Activated T-cell treated with anti-CD3 and anti-CD28 coated beads, Interleukin-2, amount 50 U/mL, for 72 hours (primary cell): ENCODE measurements around the gene PRKAA1. TPM values are rescaled to one million over a fixed set of nuclear protein-coding genes. Genes with fewer than 3 reads are reported as not detected.
A peak's percentile ranks its signal among the peaks of the same experiment; 100 is the strongest.

Experiments
- ATAC-seq, 2 donors: fragments of 150-1000 bp; cut with Tn5 transposase; replicated peaks in 1 of 2; 2 replicates each; pipeline ENCODE4 v1.10.0; 2021; ENCODE audit warnings: moderate library complexity in 2 of 2, mild to moderate bottlenecking in 1 of 2
- DNase-seq, 2 donors: peaks; one replicate each; pipeline ENCODE4 v3.0.0; 2021 to 2022; ENCODE audit warnings: mixed read lengths in 1 of 2
- H3K27ac Mint-ChIP-seq: one replicate; pipeline ENCODE4 v1.8.0; 2022; ENCODE audit warnings: mild to moderate bottlenecking, moderate library complexity, mixed read lengths
- H3K27me3 Mint-ChIP-seq: one replicate; pipeline ENCODE4 v1.8.0; 2022; ENCODE audit warnings: low read depth, mixed read lengths
- H3K36me3 Mint-ChIP-seq, 2 donors: one replicate each; pipeline ENCODE4 v1.8.0; 2022; ENCODE audit warnings: mixed read lengths in 2 of 2, mild to moderate bottlenecking in 1 of 2; ENCODE audit not compliant: insufficient read depth in 2 of 2
- H3K4me1 Mint-ChIP-seq: one replicate; pipeline ENCODE4 v1.8.0; 2022; ENCODE audit warnings: low read depth, mixed read lengths
- H3K4me3 Mint-ChIP-seq, 2 donors: one replicate each; pipeline ENCODE4 v1.8.0; 2022; ENCODE audit warnings: mild to moderate bottlenecking in 2 of 2, mixed read lengths in 2 of 2, moderate library complexity in 2 of 2
- H3K9me3 Mint-ChIP-seq, 2 donors: one replicate each; pipeline ENCODE4 v1.8.0; 2022; ENCODE audit warnings: mixed read lengths in 2 of 2
- total RNA-seq, 2 donors: library from RNA; stranded (reverse); gene quantifications; one replicate each; pipeline ENCODE4 v1.2.3, GENCODE V29; 2022

Gene PRKAA1
- total RNA-seq = 10 to 100 TPM; 62.7 to 69.1 TPM

- DNase-seq = peak; percentile 91 to 94
- H3K9me3 Mint-ChIP-seq = no peaks in the 10 kb centered on the region
- peak within 1 kb of the TSS; percentile 87 to 91 for H3K4me3 Mint-ChIP-seq
- H3K27me3 Mint-ChIP-seq = peaks cover 11% of the 10 kb centered on the region
- peaks cover 49% of the 10 kb centered on the region for H3K4me1 Mint-ChIP-seq
- peak; percentile 94 to 95 for ATAC-seq
- H3K27ac Mint-ChIP-seq = peak within 1 kb of the TSS; percentile 92
- peaks cover 3 to 13% of the 10 kb centered on the region in 2 donors for H3K36me3 Mint-ChIP-seq
Observed at GRCh38 chr5:40798012-40798800, at the start of gene PRKAA1. TSS of gene PRKAA1 (minus strand) at chr5:40798374. CDS start at chr5:40798189, 185 bp downstream.

- ATAC-seq = no peak
- H3K9me3 Mint-ChIP-seq = no peaks in the 10 kb centered on the region
- no peaks in the 10 kb centered on the region for H3K4me1 Mint-ChIP-seq
Observed at GRCh38 chr5:40847525-40847924, 49.4 kb upstream of the PRKAA1 start.

GRCh38 chr5:40846371-40846770, 48.2 kb upstream of the PRKAA1 start:
- DNase-seq (no peak), ATAC-seq (no peak)
- Mint-ChIP-seq H3K27me3 (peaks cover 8% of the 10 kb centered on the region), H3K27ac (no peak overlapping the region), H3K4me1 (peaks cover 8% of the 10 kb centered on the region), H3K9me3 (no peaks in the 10 kb centered on the region), H3K36me3 (no peaks in the 10 kb centered on the region), H3K4me3 (no peak overlapping the region)

More at GRCh38 chr5:40847525-40847924, 49.4 kb upstream of the PRKAA1 start:
- H3K27ac Mint-ChIP-seq = no peak overlapping the region
- H3K36me3 Mint-ChIP-seq = no peaks in the 10 kb centered on the region
- DNase-seq = no peak
- H3K27me3 Mint-ChIP-seq = peaks cover 8% of the 10 kb centered on the region
- H3K4me3 Mint-ChIP-seq = no peak overlapping the region

GRCh38 chr5:40844565-40844964, 46.4 kb upstream of the PRKAA1 start:
- H3K27me3 Mint-ChIP-seq = peaks cover 8% of the 10 kb centered on the region
- no peaks in the 10 kb centered on the region for H3K36me3 Mint-ChIP-seq
- H3K9me3 Mint-ChIP-seq = no peaks in the 10 kb centered on the region

DNA sequence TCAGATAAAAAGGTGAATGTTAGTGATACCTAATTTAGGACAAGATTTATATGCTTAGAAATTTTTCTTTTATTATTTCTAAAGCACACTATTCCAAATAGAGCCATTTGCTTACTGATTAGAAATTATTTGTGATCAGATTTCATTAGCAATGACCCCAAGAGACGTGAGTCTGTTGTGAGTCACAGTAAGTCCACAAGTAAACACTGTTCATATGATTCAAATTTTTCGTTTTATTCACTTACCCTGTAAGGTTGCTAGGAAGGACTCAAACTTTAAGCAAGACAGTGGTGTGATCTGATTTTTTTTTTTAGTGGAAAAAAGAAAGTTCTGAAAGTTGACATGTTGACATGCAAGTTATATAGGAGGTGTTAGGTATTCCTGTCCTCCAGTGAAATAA, 44.2 kb upstream of the PRKAA1 start:
- H3K36me3 Mint-ChIP-seq = no peaks in the 10 kb centered on the region
- no peak for DNase-seq
- no peak overlapping the region for H3K4me3 Mint-ChIP-seq
- peaks cover 15% of the 10 kb centered on the region for H3K4me1 Mint-ChIP-seq
- H3K27me3 Mint-ChIP-seq = peaks cover 8% of the 10 kb centered on the region
- no peak overlapping the region for H3K27ac Mint-ChIP-seq
- ATAC-seq = no peak
- no peaks in the 10 kb centered on the region for H3K9me3 Mint-ChIP-seq

More at GRCh38 chr5:40844565-40844964, 46.4 kb upstream of the PRKAA1 start:
- DNase-seq (no peak), ATAC-seq (no peak)
- Mint-ChIP-seq H3K4me1 (peaks cover 15% of the 10 kb centered on the region), H3K27ac (no peak overlapping the region), H3K4me3 (no peak overlapping the region)

DNA sequence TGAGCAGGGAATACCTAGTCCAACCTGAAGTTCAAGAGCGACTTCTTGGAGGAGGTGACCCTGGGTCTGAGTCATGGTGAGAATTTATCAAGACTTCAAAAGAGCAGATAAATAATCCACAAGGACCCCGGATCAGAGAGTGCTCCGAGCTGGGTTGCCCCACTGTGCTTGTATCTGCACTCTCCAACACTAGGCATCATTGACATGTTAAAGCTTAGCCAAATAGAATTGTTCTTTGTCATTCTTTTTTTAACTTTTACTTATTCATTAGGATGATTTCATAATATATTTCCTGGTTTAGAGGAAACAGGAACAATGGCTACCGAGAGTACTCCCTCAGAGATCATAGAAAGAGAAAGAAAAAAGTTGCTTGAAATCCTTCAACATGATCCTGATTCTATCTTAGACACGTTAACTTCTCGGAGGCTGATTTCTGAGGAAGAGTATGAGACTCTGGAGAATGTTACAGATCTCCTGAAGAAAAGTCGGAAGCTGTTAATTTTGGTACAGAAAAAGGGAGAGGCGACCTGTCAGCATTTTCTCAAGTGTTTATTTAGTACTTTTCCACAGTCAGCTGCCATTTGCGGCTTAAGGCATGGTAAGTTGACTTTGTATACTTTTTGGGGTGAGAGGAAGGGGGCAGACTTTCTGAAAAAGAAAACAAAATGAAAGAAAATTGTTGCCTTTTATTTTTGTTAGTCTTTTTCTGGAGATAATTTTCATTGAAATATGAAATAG, 43.1 kb upstream of the PRKAA1 start, which contains the start of gene CARD6:
Gene CARD6, plus strand, starts transcription at position 300 of the 738 bp plus-strand sequence. Its CDS starts 16 bp downstream, at position 316.
- Mint-ChIP-seq H3K27me3 (peaks cover 8% of the 10 kb centered on the region), H3K9me3 (no peaks in the 10 kb centered on the region), H3K27ac (peak within 1 kb of the TSS; percentile 98), H3K4me3 (peak within 1 kb of the TSS; percentile 74 to 96), H3K36me3 (peaks cover 0 to 2% of the 10 kb centered on the region in 2 donors), H3K4me1 (peaks cover 21% of the 10 kb centered on the region)
- DNase-seq (no peak), ATAC-seq (peak; percentile 32 to 40)

DNA sequence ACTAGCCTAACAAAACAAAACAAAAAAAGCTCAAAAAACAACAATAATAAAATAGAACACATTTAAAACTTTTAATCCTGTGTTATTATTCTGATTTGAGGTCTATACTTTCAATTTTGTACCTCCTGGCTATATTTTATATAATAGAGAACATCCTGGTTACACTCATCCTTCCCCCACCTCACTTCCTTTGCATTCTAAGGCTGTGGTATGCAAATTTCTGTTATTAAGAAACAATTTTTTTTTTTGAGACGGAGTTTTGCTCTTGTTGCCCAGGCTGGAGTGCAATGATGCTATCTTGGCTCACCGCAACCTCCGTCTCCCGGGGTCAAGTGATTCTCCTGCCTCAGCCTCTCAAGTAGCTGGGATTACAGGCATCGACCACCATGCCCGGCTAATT, 39.9 kb upstream of the PRKAA1 start:
- H3K27ac Mint-ChIP-seq = no peak overlapping the region
- H3K9me3 Mint-ChIP-seq = no peaks in the 10 kb centered on the region
- peaks cover 1% of the 10 kb centered on the region for H3K27me3 Mint-ChIP-seq
- ATAC-seq (no peak), DNase-seq (no peak)
- peaks cover 39% of the 10 kb centered on the region for H3K4me1 Mint-ChIP-seq
- peaks cover 13 to 25% of the 10 kb centered on the region in 2 donors for H3K36me3 Mint-ChIP-seq
- H3K4me3 Mint-ChIP-seq = no peak overlapping the region

DNA sequence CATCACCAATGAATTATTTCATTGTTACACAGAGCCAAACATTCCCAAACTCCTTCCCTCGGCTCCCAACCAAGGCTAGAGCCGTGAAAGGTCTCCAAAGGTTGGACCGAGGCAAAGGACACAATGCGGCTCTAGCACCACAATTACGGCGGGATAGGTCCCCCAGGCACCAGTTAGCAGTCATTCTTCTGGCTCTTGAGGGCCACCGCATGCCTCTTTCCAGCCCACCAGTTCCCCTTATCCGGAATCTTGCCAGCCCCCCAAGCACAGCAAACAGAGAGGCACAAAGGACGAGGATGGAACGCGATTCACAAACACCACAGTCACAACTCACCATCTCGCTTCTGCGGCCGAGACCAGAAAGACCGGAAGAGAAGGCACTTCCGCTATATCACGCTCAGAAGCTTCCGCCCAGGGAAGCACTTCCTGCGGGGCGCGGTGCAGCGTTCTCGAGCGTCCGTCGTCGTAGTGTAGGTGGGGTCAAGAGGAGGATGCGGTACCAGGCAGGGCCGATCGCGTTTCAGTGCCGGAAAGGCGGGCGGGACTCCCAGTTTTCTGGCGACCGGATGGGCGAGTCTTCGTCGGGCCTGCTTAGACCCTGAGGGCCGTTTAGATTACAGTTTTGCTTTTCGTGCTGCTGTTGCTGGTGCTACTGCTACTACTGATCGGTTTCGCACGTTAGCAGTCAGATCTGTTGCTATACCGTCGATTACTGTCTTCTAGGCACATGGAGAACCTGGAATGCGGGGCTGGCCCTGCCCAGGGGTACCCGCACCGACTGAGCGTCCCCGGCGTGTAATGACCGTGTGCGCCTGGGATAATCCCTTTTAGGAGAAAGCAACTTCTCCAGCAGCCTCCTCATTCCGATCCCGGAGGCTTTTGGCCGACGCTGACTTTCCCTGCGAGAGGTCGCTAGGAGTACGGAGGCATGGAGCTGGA, 36.9 kb upstream of the PRKAA1 start, which contains the start of gene RPL37:
Gene RPL37, minus strand, starts transcription at position 374 of the 939 bp plus-strand sequence. Its CDS starts 37 bp downstream, at position 337.
- peaks cover 48% of the 10 kb centered on the region for H3K4me1 Mint-ChIP-seq
- H3K36me3 Mint-ChIP-seq = peaks cover 27 to 51% of the 10 kb centered on the region in 2 donors
- peak within 1 kb of the TSS; percentile 100 for H3K27ac Mint-ChIP-seq

DNA sequence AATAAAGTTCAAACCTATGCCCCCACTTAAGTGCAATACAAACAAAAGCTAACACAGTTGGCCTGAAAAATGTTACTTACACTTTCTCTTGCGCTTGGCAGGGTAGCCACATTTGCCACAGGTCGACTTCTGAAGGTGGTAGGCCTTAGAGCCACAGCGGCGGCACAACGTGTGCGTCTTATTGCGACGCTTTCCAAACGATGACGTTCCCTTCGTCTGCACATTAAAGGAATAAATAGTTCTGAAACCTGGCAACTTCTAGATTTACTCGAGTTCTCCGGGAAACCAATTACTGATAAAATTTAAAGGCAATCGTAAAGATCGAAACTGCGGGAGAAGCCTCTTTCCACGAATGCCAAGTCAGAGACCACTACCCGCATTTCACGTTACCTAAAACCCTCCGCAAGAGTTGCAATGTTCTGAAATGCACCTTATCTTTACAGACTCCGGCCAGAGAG, 36.2 kb upstream of the PRKAA1 start:
- H3K9me3 Mint-ChIP-seq = no peaks in the 10 kb centered on the region
- H3K36me3 Mint-ChIP-seq = peaks cover 29 to 51% of the 10 kb centered on the region in 2 donors
- H3K4me1 Mint-ChIP-seq = peaks cover 54% of the 10 kb centered on the region
- DNase-seq = peak; percentile 42 to 45
- peak overlapping the region; percentile 100 for H3K27ac Mint-ChIP-seq
- ATAC-seq = no peak
- H3K4me3 Mint-ChIP-seq = peak overlapping the region; percentile 97 to 99
- no peaks in the 10 kb centered on the region for H3K27me3 Mint-ChIP-seq

More for the DNA sequence above, 36.9 kb upstream of the PRKAA1 start, which contains the start of gene RPL37:
- ATAC-seq (peak; percentile 94 to 95), DNase-seq (peak; percentile 93 to 95)
- H3K4me3 Mint-ChIP-seq = peak within 1 kb of the TSS; percentile 97 to 99
- H3K27me3 Mint-ChIP-seq = no peaks in the 10 kb centered on the region
- H3K9me3 Mint-ChIP-seq = no peaks in the 10 kb centered on the region

DNA sequence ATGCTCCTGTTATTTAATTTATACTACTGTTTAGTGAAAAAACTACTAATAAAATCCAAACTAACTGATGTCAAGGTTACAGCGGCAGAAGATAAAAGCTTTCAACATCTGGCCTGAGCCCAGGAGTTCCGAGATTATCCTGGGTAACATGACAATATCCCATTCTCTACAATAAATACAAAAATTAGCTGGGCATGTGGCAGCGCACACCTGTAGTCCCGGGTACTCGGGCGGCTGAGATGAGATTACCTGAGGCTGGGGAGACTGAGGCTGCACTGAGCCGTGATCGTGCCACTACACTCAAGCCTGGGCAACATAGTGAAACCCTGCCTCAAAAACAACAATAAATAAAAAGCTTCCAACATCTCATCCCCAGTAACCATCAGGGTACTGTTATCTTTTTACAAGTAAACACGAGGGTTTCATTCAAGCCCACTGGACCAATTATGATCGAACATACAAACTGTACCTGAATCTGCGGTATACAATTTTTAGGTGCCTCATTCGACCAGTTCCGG, 35.6 kb upstream of the PRKAA1 start:
- no peak for ATAC-seq
- H3K27ac Mint-ChIP-seq = peak overlapping the region; percentile 100
- peak overlapping the region; percentile 97 to 99 for H3K4me3 Mint-ChIP-seq
- DNase-seq = no peak
- peaks cover 61% of the 10 kb centered on the region for H3K4me1 Mint-ChIP-seq
- H3K9me3 Mint-ChIP-seq = no peaks in the 10 kb centered on the region
- H3K36me3 Mint-ChIP-seq = peaks cover 36 to 57% of the 10 kb centered on the region in 2 donors
- H3K27me3 Mint-ChIP-seq = no peaks in the 10 kb centered on the region

- peak overlapping the region; percentile 100 for H3K27ac Mint-ChIP-seq
- H3K36me3 Mint-ChIP-seq = peaks cover 45 to 72% of the 10 kb centered on the region in 2 donors
- DNase-seq (no peak), ATAC-seq (no peak)
- H3K4me1 Mint-ChIP-seq = peaks cover 70% of the 10 kb centered on the region
- no peaks in the 10 kb centered on the region for H3K27me3 Mint-ChIP-seq
- no peaks in the 10 kb centered on the region for H3K9me3 Mint-ChIP-seq
- peak overlapping the region; percentile 97 to 99 for H3K4me3 Mint-ChIP-seq
Observed at GRCh38 chr5:40832345-40832744, 34.2 kb upstream of the PRKAA1 start.
